K562 (cell line): ENCODE measurements around the gene ANP32B. TPM values are rescaled to one million over a fixed set of nuclear protein-coding genes. Genes with fewer than 3 reads are reported as not detected.
A peak's percentile ranks its signal among the peaks of the same experiment; 100 is the strongest.

Source experiments
- ATF6 ChIP-seq: sonication (generic); formaldehyde crosslinking; IDR thresholded peaks from 2 replicates; pipeline ENCODE4 v1.4.0; 2020; ENCODE audit warnings: mild to moderate bottlenecking, missing genetic modification reagents
- BCLAF1 ChIP-seq, 2 experiments: fragments of 450-650 bp in 1 of 2; IDR thresholded peaks; 2 replicates each; pipeline ENCODE4 v1.6.1; 2011 to 2017; ENCODE audit warnings: low read depth in 2 of 2, antibody characterized with exemption in 1 of 2, borderline replicate concordance in 1 of 2, low read length in 1 of 2, mild to moderate bottlenecking in 1 of 2, mixed read lengths in 1 of 2; ENCODE audit not compliant: control insufficient read depth in 1 of 2
- BDP1 ChIP-seq: IDR thresholded peaks from 3 replicates; pipeline ENCODE4 v1.6.1; 2011; ENCODE audit not compliant: insufficient read length, insufficient read depth
- CEBPB ChIP-seq: fragments of 450-650 bp; IDR thresholded peaks from 2 replicates; pipeline ENCODE4 v1.6.1; 2016; ENCODE audit warnings: missing genetic modification characterization, missing compliant biosample characterization
- CHCHD3 ChIP-seq: fragments of 250-450 bp; sonication (Bioruptor Pico); IDR thresholded peaks from 2 replicates; pipeline ENCODE4 v2.1.2; 2022; ENCODE audit warnings: mild to moderate bottlenecking
- HES1 ChIP-seq: fragments of 450-650 bp; IDR thresholded peaks from 2 replicates; pipeline ENCODE4 v1.6.1; 2016; ENCODE audit warnings: low read depth, mild to moderate bottlenecking, moderate library complexity
- LCOR ChIP-seq: sonication (generic); formaldehyde crosslinking; IDR thresholded peaks from 2 replicates; pipeline ENCODE4 v1.8.0; 2022; ENCODE audit warnings: mild to moderate bottlenecking, missing genetic modification reagents
- MAX ChIP-seq: sonication (generic); formaldehyde crosslinking; IDR thresholded peaks from 2 replicates; pipeline ENCODE4 v1.9.0; 2022; ENCODE audit warnings: mild to moderate bottlenecking, missing genetic modification reagents
- MYC ChIP-seq, 2 experiments: fragments of 250-450 bp in 1 of 2; sonication (Bioruptor Pico) in 1 of 2; IDR thresholded peaks; 2 replicates each; pipeline versions ENCODE4 v1.5.1 to v1.6.1; 2012 to 2021; ENCODE audit warnings: low read depth in 2 of 2, borderline replicate concordance in 1 of 2, improper control_type of control experiment in 1 of 2, low read length in 1 of 2, mild to moderate bottlenecking in 1 of 2, moderate library complexity in 1 of 2
- PCBP1 ChIP-seq: fragments of 200-400 bp; formaldehyde crosslinking; IDR thresholded peaks from 2 replicates; pipeline ENCODE4 v1.6.1; 2018; ENCODE audit warnings: mild to moderate bottlenecking, low read depth, low read length; ENCODE audit not compliant: poor library complexity, severe bottlenecking
- POLR2H ChIP-seq: IDR thresholded peaks from 2 replicates; pipeline ENCODE4 v1.6.1; 2016; ENCODE audit warnings: missing genetic modification characterization, low read depth, mild to moderate bottlenecking, control low read depth, missing compliant biosample characterization, moderate library complexity
- RFX1 ChIP-seq: fragments of 450-650 bp; IDR thresholded peaks from 2 replicates; pipeline ENCODE4 v1.6.1; 2016; ENCODE audit warnings: mild to moderate bottlenecking, moderate library complexity
- SMAD4 ChIP-seq: fragments of 250-450 bp; sonication (Bioruptor Pico); conservative IDR thresholded peaks from 2 replicates; pipeline ENCODE4 v1.8.0; 2021; ENCODE audit warnings: inconsistent platforms, mild to moderate bottlenecking, moderate library complexity
- YBX1 ChIP-seq: fragments of 450-650 bp; IDR thresholded peaks from 2 replicates; pipeline ENCODE4 v1.7.1; 2016; ENCODE audit warnings: mild to moderate bottlenecking
- ZFPM2 ChIP-seq: fragments of 250-450 bp; sonication (Bioruptor Pico); IDR thresholded peaks from 2 replicates; pipeline ENCODE4 v1.5.1; 2022; ENCODE audit warnings: mild to moderate bottlenecking
- ZNF146 ChIP-seq: IDR thresholded peaks from one replicate; pipeline ENCODE4 v1.6.1; 2018; ENCODE audit warnings: missing compliant biosample characterization; ENCODE audit not compliant: unreplicated experiment
- polyA plus RNA-seq, 8 experiments: library from polyadenylated mRNA; depleted of rRNA in 4 of 8; stranded (reverse) in 5 of 8; unstranded in 3 of 8; fragments of >200 nt; fragmentation: Nextera tagmentation in 2 of 8; fragmentation: Illumina TruSeq in 1 of 8; extraction: Ambion mirVana in 2 of 8; extraction: Trizol in 1 of 8; gene quantifications; 2 replicates each; pipeline versions ENCODE4 v1.2.1 to v1.2.3, GENCODE V29; 2011 to 2014; ENCODE audit warnings: inconsistent platforms in 1 of 8, missing spikeins in 1 of 8
- total RNA-seq, 7 experiments: library from RNA; depleted of rRNA in 6 of 7; stranded (reverse); fragments of >200 nt in 6 of 7; fragmentation: Illumina TruSeq in 2 of 7; extraction: Trizol in 2 of 7; gene quantifications; 2 replicates each; pipeline versions ENCODE4 v1.2.1 to v1.2.3, GENCODE V29; 2011 to 2021; ENCODE audit warnings: low replicate concordance in 1 of 7

Gene ANP32B
- total and polyA plus RNA-seq, 9 of the 15 experiments (the other 6 are each of a cell fraction or from before 2014, with no cell fraction given) = 68.9 to 815 (median 141) TPM

- TF ChIP-seq BCLAF1 (IDR thresholded peaks at IDR 0.05; ENCODE audit: borderline replicate concordance in 1 of 2, control insufficient read depth in 1 of 2, low read depth in 2 of 2, low read length in 1 of 2) (peak in 1 of 2 experiments; percentile 59; a peak in 1 of 4 replicates), PCBP1 (no peak), POLR2H (tag) (no peak), ZFPM2 (CRISPR knock-in tag) (no peak), YBX1 (no peak), LCOR (CRISPR knock-in tag) (peak; percentile 22; the same call in 1 of the 2 replicates), CHCHD3 (CRISPR knock-in tag) (no peak), SMAD4 (CRISPR knock-in tag) (peak; percentile 92), HES1 (no peak), MYC (IDR thresholded peaks at IDR 0.05; ENCODE audit: low read depth, low read length) (peak; percentile 95), MYC (CRISPR knock-in tag; IDR thresholded peaks at IDR 0.05; ENCODE audit: borderline replicate concordance, low read depth) (no peak), CEBPB (tag) (peak; percentile 79), MAX (CRISPR knock-in tag) (peak; percentile 93), RFX1 (no peak), ATF6 (CRISPR knock-in tag) (peak; percentile 55; the same call in 1 of the 2 replicates), BDP1 (no peak), ZNF146 (no peak)
These were observed 1.3 kb downstream of the ANP32B start (continued) for GRCh38 chr9:97984188-97985057.
